HG03103 (cell line): ENCODE data around the gene CPXM2.

Experiments used
- ATAC-seq: cut with Tn5 transposase; IDR thresholded peaks from one replicate; pipeline ENCODE4 v1.9.1; 2021; ENCODE audit warnings: low read depth; ENCODE audit not compliant: unreplicated experiment

The CPXM2 gene

GRCh38 chr10:123778719-123779517 is 112.7 kb downstream of the CPXM2 start:
- ATAC-seq = no peak

- ATAC-seq = no peak
Observed at GRCh38 chr10:123777881-123778280, 113.7 kb downstream of the CPXM2 start.

GRCh38 chr10:123774132-123774742 is 117.4 kb downstream of the CPXM2 start:
- no peak for ATAC-seq

- no peak for ATAC-seq
Observed at GRCh38 chr10:123772645-123773508, 118.7 kb downstream of the CPXM2 start.

- no peak for ATAC-seq
Observed at GRCh38 chr10:123771877-123772644, 119.5 kb downstream of the CPXM2 start.

GRCh38 chr10:123769647-123770046 is 122.0 kb downstream of the CPXM2 start:
- no peak for ATAC-seq

GRCh38 chr10:123766761-123767160 is 124.8 kb downstream of the CPXM2 start:
- no peak for ATAC-seq

- no peak for ATAC-seq
Observed at GRCh38 chr10:123766012-123766411, 125.6 kb downstream of the CPXM2 start.

- no peak for ATAC-seq
Observed at GRCh38 chr10:123761666-123762230, 129.9 kb downstream of the CPXM2 start.

GRCh38 chr10:123761038-123761428 is 130.6 kb downstream of the CPXM2 start:
- ATAC-seq = no peak

GRCh38 chr10:123760356-123761037 is 131.1 kb downstream of the CPXM2 start:
- ATAC-seq = no peak

- no peak for ATAC-seq
Observed at GRCh38 chr10:123759501-123760031, 132.0 kb downstream of the CPXM2 start.

GRCh38 chr10:123759041-123759440 is 132.6 kb downstream of the CPXM2 start:
- no peak for ATAC-seq

- ATAC-seq = no peak
Observed at GRCh38 chr10:123757853-123758252, 133.8 kb downstream of the CPXM2 start.

- ATAC-seq = no peak
Observed at GRCh38 chr10:123755061-123755460, 136.5 kb downstream of the CPXM2 start.

GRCh38 chr10:123754123-123754522 is 137.5 kb downstream of the CPXM2 start:
- ATAC-seq = no peak

GRCh38 chr10:123751342-123752134 is 140.1 kb downstream of the CPXM2 start:
- no peak for ATAC-seq

GRCh38 chr10:123750901-123751300 is 140.7 kb downstream of the CPXM2 start:
- ATAC-seq = no peak

- no peak for ATAC-seq
Observed at GRCh38 chr10:123748711-123749110, 142.9 kb downstream of the CPXM2 start.
